Suprapubic skin (tissue), 3 donors: ENCODE results near the gene TOGARAM2.

Experiments used
- CTCF ChIP-seq, 2 donors: fragments of 200-600 bp in 1 of 2; fragments of 450-650 bp in 1 of 2; sonication (generic) in 1 of 2; IDR thresholded peaks; one replicate each; pipeline ENCODE4 v1.5.1; 2016 to 2019; ENCODE audit warnings: antibody characterized with exemption in 2 of 2, mild to moderate bottlenecking in 1 of 2, moderate library complexity in 1 of 2
- POLR2A ChIP-seq, 2 donors: fragments of 450-650 bp; IDR thresholded peaks; one replicate each; pipeline ENCODE4 v1.6.1; 2017; ENCODE audit warnings: antibody characterized with exemption in 2 of 2, mild to moderate bottlenecking in 2 of 2, moderate library complexity in 2 of 2

GRCh38 chr2:29079887-29080286, 98.8 kb downstream of the TOGARAM2 start:
- TF ChIP-seq POLR2A (IDR thresholded peaks at IDR 0.05) (no peak), CTCF (IDR thresholded peaks at IDR 0.05) (no peak)
